Upper lobe of right lung (tissue), 1 donor: ENCODE measurements around the gene PANK1. TPM values are rescaled to one million over a fixed set of nuclear protein-coding genes. Genes with fewer than 3 reads are reported as not detected.

Experiments used
- ATAC-seq: fragments of 200-7000 bp; cut with Tn5 transposase; one replicate; pipeline ENCODE4 v1.9.1; 2020; ENCODE audit warnings: mild to moderate bottlenecking, moderate library complexity
- DNase-seq: peaks from one replicate; pipeline ENCODE4 v3.0.0-alpha.2; 2020
- H3K27ac ChIP-seq: fragments of 200-600 bp; one replicate; pipeline ENCODE4 v1.8.0; 2022
- H3K27me3 ChIP-seq: fragments of 200-600 bp; one replicate; pipeline ENCODE4 v1.8.0; 2022; ENCODE audit warnings: mild to moderate bottlenecking
- H3K36me3 ChIP-seq: fragments of 200-600 bp; one replicate; pipeline ENCODE4 v1.8.0; 2022
- H3K4me1 ChIP-seq: fragments of 200-600 bp; one replicate; pipeline ENCODE4 v1.8.0; 2022
- H3K4me3 ChIP-seq: fragments of 200-600 bp; one replicate; pipeline ENCODE4 v1.8.0; 2022; ENCODE audit warnings: mild to moderate bottlenecking
- H3K9me3 ChIP-seq: fragments of 200-600 bp; one replicate; pipeline ENCODE4 v1.8.0; 2022
- CTCF ChIP-seq: fragments of 200-600 bp; IDR thresholded peaks from one replicate; pipeline ENCODE4 v1.8.0; 2022; ENCODE audit warnings: antibody characterized with exemption
- intact Hi-C: fragments of 100-400 bp; cut with DNase I; formaldehyde crosslinking; loops from one replicate; pipeline ENCODE4 v1.11.0; 2022
- total RNA-seq: library from RNA; stranded (reverse); fragmentation: NEBNext Ultra II Directional; extraction: Animal tissue kit (Norgen Biotek cat#: 25700); gene quantifications from one replicate; pipeline ENCODE4 v1.2.1, GENCODE V29; 2021
- donor health status: DM: no; HTN: yes; CAD: no; lungs with severe emphysema.

Gene PANK1
- total RNA-seq, 1 donor from 2014 or later: 8.0 TPM

GRCh38 chr10:89615824-89616223 lies 29.2 kb downstream of the PANK1 start:
- no peak for TF ChIP-seq CTCF
- intact Hi-C loops: no loop called here
- ATAC-seq (no peak), DNase-seq (no peak)
- H3K27me3 ChIP-seq: no peaks in the 10 kb centered on the region
- H3K4me3 ChIP-seq: no peak overlapping the region
- no peaks in the 10 kb centered on the region for H3K9me3 ChIP-seq
- no peaks in the 10 kb centered on the region for H3K36me3 ChIP-seq
- no peak overlapping the region for H3K27ac ChIP-seq
- no peaks in the 10 kb centered on the region for H3K4me1 ChIP-seq

- Histone ChIP-seq H3K36me3 (no peaks in the 10 kb centered on the region), H3K4me3 (no peak overlapping the region), H3K27me3 (no peaks in the 10 kb centered on the region), H3K9me3 (no peaks in the 10 kb centered on the region), H3K27ac (no peak overlapping the region), H3K4me1 (no peaks in the 10 kb centered on the region)
- intact Hi-C loops: no loop called here
- ATAC-seq: no peak
- TF ChIP-seq CTCF: no peak
- no peak for DNase-seq
Observed at GRCh38 chr10:89615112-89615511, 29.9 kb downstream of the PANK1 start.

- no peak for ATAC-seq
- no peak for DNase-seq
- H3K27ac ChIP-seq: no peak overlapping the region
- no peaks in the 10 kb centered on the region for H3K36me3 ChIP-seq
- intact Hi-C loops: no loop called here
- H3K4me3 ChIP-seq: no peak overlapping the region
- no peaks in the 10 kb centered on the region for H3K9me3 ChIP-seq
- no peaks in the 10 kb centered on the region for H3K4me1 ChIP-seq
- H3K27me3 ChIP-seq: no peaks in the 10 kb centered on the region
- no peak for TF ChIP-seq CTCF
Observed at GRCh38 chr10:89613582-89613981, 31.5 kb downstream of the PANK1 start.

GRCh38 chr10:89611282-89611681 lies 33.8 kb downstream of the PANK1 start:
- Histone ChIP-seq H3K4me3 (no peak overlapping the region), H3K9me3 (no peaks in the 10 kb centered on the region), H3K36me3 (no peaks in the 10 kb centered on the region), H3K27ac (no peak overlapping the region), H3K27me3 (no peaks in the 10 kb centered on the region), H3K4me1 (no peaks in the 10 kb centered on the region)
- TF ChIP-seq CTCF: no peak
- DNase-seq (no peak), ATAC-seq (no peak)
- intact Hi-C loops: no loop called here

- H3K4me1 ChIP-seq: no peaks in the 10 kb centered on the region
- ATAC-seq (no peak), DNase-seq (no peak)
- intact Hi-C loops: no loop called here
- no peaks in the 10 kb centered on the region for H3K27me3 ChIP-seq
- H3K4me3 ChIP-seq: no peak overlapping the region
- H3K9me3 ChIP-seq: no peaks in the 10 kb centered on the region
- no peak overlapping the region for H3K27ac ChIP-seq
- no peaks in the 10 kb centered on the region for H3K36me3 ChIP-seq
- no peak for TF ChIP-seq CTCF
Observed at GRCh38 chr10:89609833-89610346, 35.2 kb downstream of the PANK1 start.

GRCh38 chr10:89604200-89604599 lies 40.8 kb downstream of the PANK1 start:
- no peaks in the 10 kb centered on the region for H3K4me1 ChIP-seq
- no peak for ATAC-seq
- intact Hi-C loops: no loop called here
- no peaks in the 10 kb centered on the region for H3K27me3 ChIP-seq
- H3K27ac ChIP-seq: no peak overlapping the region
- no peaks in the 10 kb centered on the region for H3K9me3 ChIP-seq
- H3K36me3 ChIP-seq: no peaks in the 10 kb centered on the region
- DNase-seq: no peak
- H3K4me3 ChIP-seq: no peak overlapping the region
- TF ChIP-seq CTCF: no peak
